SK-N-MC (cell line): Measurements from ENCODE around the gene PPP1R18.
"Not testable (repeated sequence)": the region's sequence is repeated elsewhere in the genome, so short reads cannot be mapped to it uniquely, and the experiment has no call there.

Source experiments
- DNase-seq: peaks from one replicate; pipeline ENCODE4 v3.0.0-alpha.2; 2011; ENCODE audit warnings: low read depth, low spot score
- H3K27ac ChIP-seq: fragments of 200-600 bp; sonication (generic); 2 replicates; pipeline ENCODE4 v1.5.1; 2016; ENCODE audit warnings: mixed run types
- H3K36me3 ChIP-seq: fragments of 200-600 bp; sonication (generic); 2 replicates; pipeline ENCODE4 v1.6.1; 2017; ENCODE audit warnings: antibody characterized with exemption, low read length, mixed read lengths; ENCODE audit not compliant: insufficient read depth
- H3K4me3 ChIP-seq: fragments of 200-600 bp; sonication (generic); 2 replicates; pipeline ENCODE4 v1.5.1; 2016
- H3K9ac ChIP-seq: fragments of 200-600 bp; sonication (generic); 2 replicates; pipeline ENCODE4 v1.8.0; 2017; ENCODE audit warnings: mixed run types, mixed read lengths; ENCODE audit not compliant: insufficient read length
- H3K9me3 ChIP-seq: fragments of 200-600 bp; sonication (generic); 2 replicates; pipeline ENCODE4 v1.6.1; 2017; ENCODE audit warnings: low read depth, mild to moderate bottlenecking, antibody characterized with exemption, low read length, moderate library complexity, mixed read lengths
- EZH2 ChIP-seq: fragments of 200-600 bp; sonication (generic); IDR thresholded peaks from one replicate; pipeline ENCODE4 v1.6.1; 2017; ENCODE audit warnings: antibody characterized with exemption
- FOXP2 ChIP-seq: optimal IDR thresholded peaks from 2 replicates; pipeline ENCODE3; 2011; ENCODE audit warnings: mild to moderate bottlenecking, moderate library complexity; ENCODE audit not compliant: insufficient read depth; ENCODE audit errors: extremely low read length, control extremely low read depth
- POLR2AphosphoS5 ChIP-seq: IDR thresholded peaks from 2 replicates; pipeline ENCODE4 v1.6.1; 2012; ENCODE audit warnings: mild to moderate bottlenecking, low read depth, low read length, borderline replicate concordance

The PPP1R18 gene

GRCh38 chr6:30720738-30721197, 34.3 kb upstream of the PPP1R18 start:
- TF ChIP-seq EZH2 (no peak), FOXP2 (no peak), POLR2AphosphoS5 (no peak)
- Histone ChIP-seq H3K4me3 (peak overlapping the region; percentile 85), H3K9ac (peak overlapping the region; percentile 99), H3K9me3 (no peaks in the 10 kb centered on the region), H3K27ac (peak overlapping the region; percentile 98), H3K36me3 (peaks cover 50% of the 10 kb centered on the region)
- DNase-seq: no peak

GRCh38 chr6:30719791-30720737, 33.6 kb upstream of the PPP1R18 start, which contains the start of gene TUBB:
TUBB (plus strand) TSS chr6:30720352; CDS start chr6:30720507, 155 bp downstream.
- no peaks in the 10 kb centered on the region for H3K9me3 ChIP-seq
- H3K27ac ChIP-seq: peak within 1 kb of the TSS; percentile 98
- TF ChIP-seq POLR2AphosphoS5: peak; percentile 97
- TF ChIP-seq FOXP2: no peak
- no peak for DNase-seq
- H3K36me3 ChIP-seq: peaks cover 48% of the 10 kb centered on the region
- peak within 1 kb of the TSS; percentile 99 for H3K9ac ChIP-seq
- H3K4me3 ChIP-seq: peak within 1 kb of the TSS; percentile 85

- Histone ChIP-seq H3K36me3 (peaks cover 48% of the 10 kb centered on the region), H3K9ac (peak overlapping the region; percentile 93), H3K27ac (peak overlapping the region; percentile 98), H3K9me3 (no peaks in the 10 kb centered on the region), H3K4me3 (peak overlapping the region; percentile 85)
- DNase-seq: no peak
- no peak for TF ChIP-seq POLR2AphosphoS5
Measured at GRCh38 chr6:30719356-30719755, 32.9 kb upstream of the PPP1R18 start.

GRCh38 chr6:30717845-30718720, 31.6 kb upstream of the PPP1R18 start:
- peak overlapping the region; percentile 98 for H3K27ac ChIP-seq
- not testable (repeated sequence) for DNase-seq, H3K9me3 ChIP-seq
- TF ChIP-seq POLR2AphosphoS5: 0 out of 2 replicates have a peak, but pooled peaks have one; percentile 4
- peak overlapping the region; percentile 86 for H3K9ac ChIP-seq
- peak overlapping the region; percentile 75 for H3K4me3 ChIP-seq
- H3K36me3 ChIP-seq: peaks cover 48% of the 10 kb centered on the region

- peak within 1 kb of the TSS; percentile 98 for H3K27ac ChIP-seq
- H3K9me3 ChIP-seq: no peaks in the 10 kb centered on the region
- peaks cover 48% of the 10 kb centered on the region for H3K36me3 ChIP-seq
- peak; percentile 99 for DNase-seq
- peak within 1 kb of the TSS; percentile 78 for H3K4me3 ChIP-seq
- peak within 1 kb of the TSS; percentile 86 for H3K9ac ChIP-seq
- TF ChIP-seq FOXP2 (no peak), POLR2AphosphoS5 (peak; percentile 90)
Measured at GRCh38 chr6:30717129-30717844, 30.8 kb upstream of the PPP1R18 start, which contains the start of gene MDC1. MDC1 (minus strand) TSS chr6:30717281; CDS start chr6:30715175, 2,106 bp downstream.

GRCh38 chr6:30716879-30717128, 30.4 kb upstream of the PPP1R18 start:
- H3K9me3 ChIP-seq: no peaks in the 10 kb centered on the region
- H3K4me3 ChIP-seq: peak overlapping the region; percentile 78
- peaks cover 47% of the 10 kb centered on the region for H3K36me3 ChIP-seq
- no peak for DNase-seq
- H3K9ac ChIP-seq: peak overlapping the region; percentile 82
- TF ChIP-seq POLR2AphosphoS5 (no peak), EZH2 (no peak), FOXP2 (no peak)
- peak overlapping the region; percentile 95 for H3K27ac ChIP-seq

- H3K27ac ChIP-seq: no peak overlapping the region
- H3K9me3 ChIP-seq: no peaks in the 10 kb centered on the region
- no peak overlapping the region for H3K9ac ChIP-seq
- H3K36me3 ChIP-seq: peaks cover 53% of the 10 kb centered on the region
- DNase-seq: no peak
- no peak for TF ChIP-seq EZH2
- no peak for TF ChIP-seq POLR2AphosphoS5
- no peak for TF ChIP-seq FOXP2
- no peak overlapping the region for H3K4me3 ChIP-seq
Measured at GRCh38 chr6:30714263-30714662, 27.8 kb upstream of the PPP1R18 start.
